Trophoblast cell (in vitro differentiated cells and primary cell): ENCODE results near the gene PRKN.

Experiments
- DNase-seq, 2 donors: peaks; one replicate each; pipeline ENCODE4 v3.0.0-alpha.2; 2016
- H2AFZ ChIP-seq: 2 replicates; pipeline ENCODE4 v1.6.1; 2013; ENCODE audit warnings: low read length, moderate library complexity, mild to moderate bottlenecking; ENCODE audit not compliant: insufficient read depth, poor library complexity
- H2AK5ac ChIP-seq: 2 replicates; pipeline ENCODE4 v1.6.1; 2013; ENCODE audit warnings: mild to moderate bottlenecking, low read length
- H2BK120ac ChIP-seq: 2 replicates; pipeline ENCODE4 v1.6.1; 2013; ENCODE audit warnings: low read length, mild to moderate bottlenecking, moderate library complexity; ENCODE audit not compliant: insufficient read depth, poor library complexity
- H2BK12ac ChIP-seq: 2 replicates; pipeline ENCODE4 v1.6.1; 2013; ENCODE audit warnings: mild to moderate bottlenecking, low read length, moderate library complexity
- H2BK5ac ChIP-seq: 2 replicates; pipeline ENCODE4 v1.6.1; 2013; ENCODE audit warnings: low read length, low read depth, moderate library complexity, mild to moderate bottlenecking; ENCODE audit not compliant: poor library complexity
- H3K14ac ChIP-seq: 2 replicates; pipeline ENCODE4 v1.6.1; 2013; ENCODE audit warnings: mild to moderate bottlenecking, low read length
- H3K18ac ChIP-seq: 2 replicates; pipeline ENCODE4 v1.6.1; 2013; ENCODE audit warnings: mild to moderate bottlenecking, low read length
- H3K23ac ChIP-seq: 2 replicates; pipeline ENCODE4 v1.6.1; 2013; ENCODE audit warnings: low read length
- H3K27ac ChIP-seq: 2 replicates; pipeline ENCODE4 v1.5.1; 2013; ENCODE audit warnings: low read depth, mild to moderate bottlenecking, inconsistent platforms, low read length, moderate library complexity
- H3K27me3 ChIP-seq: 2 replicates; pipeline ENCODE4 v1.6.1; 2013; ENCODE audit warnings: inconsistent platforms, mild to moderate bottlenecking, low read length, moderate library complexity; ENCODE audit not compliant: insufficient read depth
- H3K36me3 ChIP-seq, 2 experiments: 1 replicate in 1 of 2; 2 replicates in 1 of 2; pipeline ENCODE4 v1.6.1; 2013; ENCODE audit warnings: low read length in 2 of 2, mild to moderate bottlenecking in 2 of 2, moderate library complexity in 1 of 2; ENCODE audit not compliant: insufficient read depth in 2 of 2, control insufficient read depth in 1 of 2
- H3K4ac ChIP-seq: 2 replicates; pipeline ENCODE4 v1.6.1; 2013; ENCODE audit warnings: low read depth, mild to moderate bottlenecking, low read length, moderate library complexity
- H3K4me1 ChIP-seq, 2 experiments: 1 replicate in 1 of 2; 2 replicates in 1 of 2; pipeline ENCODE4 v1.6.1; 2013; ENCODE audit warnings: low read length in 2 of 2, mild to moderate bottlenecking in 2 of 2, moderate library complexity in 1 of 2; ENCODE audit not compliant: insufficient read depth in 2 of 2, control insufficient read depth in 1 of 2
- H3K4me2 ChIP-seq: 2 replicates; pipeline ENCODE4 v1.6.1; 2013; ENCODE audit warnings: inconsistent platforms, mild to moderate bottlenecking, low read length, moderate library complexity
- H3K4me3 ChIP-seq: 2 replicates; pipeline ENCODE4 v1.5.1; 2013; ENCODE audit warnings: mild to moderate bottlenecking, low read depth, low read length, inconsistent platforms
- H3K79me1 ChIP-seq: one replicate; pipeline ENCODE4 v1.6.1; 2013; ENCODE audit warnings: low read length
- H3K79me2 ChIP-seq: 2 replicates; pipeline ENCODE4 v1.6.1; 2013; ENCODE audit warnings: low read length, mild to moderate bottlenecking; ENCODE audit not compliant: control insufficient read depth, insufficient read depth, poor library complexity
- H3K9ac ChIP-seq: 2 replicates; pipeline ENCODE4 v1.6.1; 2013; ENCODE audit warnings: mild to moderate bottlenecking, low read length
- H3K9me3 ChIP-seq: 2 replicates; pipeline ENCODE4 v1.6.1; 2013; ENCODE audit warnings: low read depth, mild to moderate bottlenecking, control low read depth, inconsistent platforms, low read length; ENCODE audit not compliant: insufficient read depth
- H4K12ac ChIP-seq: 2 replicates; pipeline ENCODE4 v1.6.1; 2013; ENCODE audit warnings: low read depth, mild to moderate bottlenecking, low read length, moderate library complexity
- H4K8ac ChIP-seq: 2 replicates; pipeline ENCODE4 v1.6.1; 2013; ENCODE audit warnings: low read depth, mild to moderate bottlenecking, low read length, moderate library complexity
- H4K91ac ChIP-seq: one replicate; pipeline ENCODE4 v1.6.1; 2013; ENCODE audit warnings: low read depth, mild to moderate bottlenecking, low read length, moderate library complexity
- WGBS: extraction: QIAGEN DNeasy Blood & Tissue Kit; methylation state at CpG from one replicate; pipeline ENCODE4 v1.1.7; 2013; ENCODE audit warnings: missing lambda C conversion rate; ENCODE audit not compliant: insufficient read length, insufficient coverage; ENCODE audit errors: extremely low coverage; 5-methylcytosine and 5-hydroxymethylcytosine counted together

The PRKN gene

DNA sequence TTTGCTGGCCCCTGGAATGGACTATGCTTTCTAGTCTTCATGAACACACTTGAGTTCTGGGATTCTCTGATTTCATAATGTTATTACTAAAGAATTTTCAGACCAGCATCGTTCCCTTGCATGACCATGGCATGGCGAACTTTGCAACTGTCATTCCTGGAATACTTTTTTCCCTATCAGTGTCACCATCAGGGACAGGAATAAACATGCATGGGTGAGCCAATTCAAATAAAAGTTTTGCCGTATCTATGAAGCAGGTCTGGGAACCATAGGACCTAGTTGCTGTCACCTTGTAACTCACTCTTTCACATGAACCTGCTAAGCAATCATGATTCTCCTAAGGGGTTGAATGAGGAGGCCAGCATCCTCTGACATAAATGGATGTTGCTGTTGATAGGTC is 1385.5 kb downstream of the PRKN start:
- Histone ChIP-seq H4K12ac (no peak overlapping the region), H3K36me3 (no peaks in the 10 kb centered on the region), H3K79me1 (no peaks in the 10 kb centered on the region), H2BK12ac (no peak overlapping the region), H3K27ac (no peak overlapping the region), H3K14ac (no peak overlapping the region), H2AFZ (no peak overlapping the region), H4K91ac (no peak overlapping the region), H3K18ac (no peak overlapping the region), H3K9ac (no peak overlapping the region), H3K9me3 (no peaks in the 10 kb centered on the region), H3K27me3 (no peaks in the 10 kb centered on the region), H2AK5ac (no peak overlapping the region), H2BK5ac (no peak overlapping the region), H3K23ac (no peak overlapping the region), H2BK120ac (no peak overlapping the region), H3K4me1 (no peaks in the 10 kb centered on the region), H3K4me2 (no peak overlapping the region), H3K4ac (no peak overlapping the region), H3K79me2 (no peaks in the 10 kb centered on the region), H4K8ac (no peak overlapping the region), H3K4me3 (no peak overlapping the region)
- no CpG with 5 or more reads among the region's 3 CpGs for WGBS
- peak; percentile 72 to 96 for DNase-seq

DNA sequence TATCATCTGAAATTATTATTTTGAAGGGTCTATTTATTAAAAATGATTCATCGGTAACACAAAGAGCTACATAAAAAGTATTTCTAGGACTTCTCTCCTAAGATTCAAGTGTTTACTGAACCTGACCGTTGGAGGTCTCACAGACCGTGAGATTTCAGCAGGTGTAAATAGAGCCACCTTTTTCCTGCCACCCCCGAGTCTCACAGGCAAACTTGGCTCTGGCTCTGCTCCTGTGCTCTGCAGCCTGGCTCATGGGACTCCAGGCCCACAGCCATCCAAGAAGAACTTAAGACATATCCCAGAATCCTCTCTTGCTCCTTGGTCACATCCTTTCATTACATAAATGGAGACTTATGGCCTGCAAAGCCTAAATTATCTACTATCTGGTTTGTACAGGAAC is 1385.9 kb downstream of the PRKN start:
- no peak overlapping the region for H2AK5ac ChIP-seq
- H3K79me2 ChIP-seq = no peaks in the 10 kb centered on the region
- no peak overlapping the region for H3K9ac ChIP-seq
- WGBS = no CpG with 5 or more reads among the region's 4 CpGs
- no peak overlapping the region for H3K4me3 ChIP-seq
- no peak overlapping the region for H3K23ac ChIP-seq
- H2BK5ac ChIP-seq = no peak overlapping the region
- no peak overlapping the region for H4K8ac ChIP-seq
- no peaks in the 10 kb centered on the region for H3K27me3 ChIP-seq
- H4K91ac ChIP-seq = no peak overlapping the region
- DNase-seq = no peak
- no peak overlapping the region for H2AFZ ChIP-seq
- no peak overlapping the region for H3K18ac ChIP-seq
- no peak overlapping the region for H2BK120ac ChIP-seq
- no peak overlapping the region for H3K27ac ChIP-seq
- no peak overlapping the region for H3K4me2 ChIP-seq
- H3K4me1 ChIP-seq = no peaks in the 10 kb centered on the region
- no peak overlapping the region for H2BK12ac ChIP-seq
- H4K12ac ChIP-seq = no peak overlapping the region
- H3K79me1 ChIP-seq = no peaks in the 10 kb centered on the region
- no peak overlapping the region for H3K14ac ChIP-seq
- H3K36me3 ChIP-seq = no peaks in the 10 kb centered on the region
- no peaks in the 10 kb centered on the region for H3K9me3 ChIP-seq
- H3K4ac ChIP-seq = no peak overlapping the region

DNA sequence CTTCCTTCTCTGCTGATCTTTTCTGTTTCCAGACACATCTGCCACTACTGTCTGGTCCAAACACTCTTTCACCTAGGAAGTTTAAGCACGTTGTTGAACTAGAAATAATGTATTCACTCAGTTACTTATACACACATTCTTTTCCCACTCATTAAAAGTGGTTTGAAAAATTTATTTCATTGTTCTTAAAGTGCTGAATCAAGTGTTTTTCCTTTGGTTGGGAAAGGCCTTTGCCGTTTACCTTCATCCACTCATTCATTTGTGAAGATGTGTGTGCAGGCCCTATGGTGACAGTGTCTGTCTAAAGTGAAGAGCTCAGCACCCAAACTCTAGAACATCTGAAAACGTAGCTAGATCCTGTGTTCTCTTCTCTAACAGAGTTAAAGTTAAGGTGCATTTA is 1389.6 kb downstream of the PRKN start:
- H2BK120ac ChIP-seq = no peak overlapping the region
- no peak overlapping the region for H2AFZ ChIP-seq
- no peaks in the 10 kb centered on the region for H3K4me1 ChIP-seq
- H4K91ac ChIP-seq = no peak overlapping the region
- H3K14ac ChIP-seq = no peak overlapping the region
- no peak overlapping the region for H3K9ac ChIP-seq
- no peak overlapping the region for H3K4ac ChIP-seq
- H3K23ac ChIP-seq = no peak overlapping the region
- H4K12ac ChIP-seq = no peak overlapping the region
- H3K27ac ChIP-seq = no peak overlapping the region
- WGBS = no CpG with 5 or more reads among the region's 3 CpGs
- no peaks in the 10 kb centered on the region for H3K27me3 ChIP-seq
- H3K9me3 ChIP-seq = no peaks in the 10 kb centered on the region
- no peak overlapping the region for H2AK5ac ChIP-seq
- no peak overlapping the region for H2BK5ac ChIP-seq
- no peak overlapping the region for H3K18ac ChIP-seq
- no peaks in the 10 kb centered on the region for H3K79me2 ChIP-seq
- H3K4me3 ChIP-seq = no peak overlapping the region
- no peaks in the 10 kb centered on the region for H3K36me3 ChIP-seq
- H3K79me1 ChIP-seq = no peaks in the 10 kb centered on the region
- no peak overlapping the region for H3K4me2 ChIP-seq
- no peak overlapping the region for H2BK12ac ChIP-seq
- no peak for DNase-seq
- no peak overlapping the region for H4K8ac ChIP-seq

DNA sequence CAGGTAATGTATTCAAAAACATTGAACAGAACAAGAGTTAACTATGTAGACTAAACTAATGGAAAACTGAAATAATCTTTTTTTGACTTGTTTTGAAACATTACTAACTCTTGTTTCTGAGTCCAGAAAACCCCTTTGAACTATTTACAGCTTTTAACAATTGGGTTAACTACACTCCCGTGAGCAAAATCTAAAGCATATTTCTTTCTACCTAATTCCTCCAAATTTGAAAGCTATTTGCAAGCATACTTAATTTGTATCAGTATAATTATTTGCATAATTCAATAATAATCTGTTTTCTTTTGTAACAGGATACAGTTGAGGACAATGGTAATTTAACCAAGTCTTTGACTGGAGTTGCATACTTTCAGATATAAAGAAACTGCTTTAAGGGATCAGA is 1391.1 kb downstream of the PRKN start:
- H3K23ac ChIP-seq = no peak overlapping the region

More for the DNA sequence above, 1391.1 kb downstream of the PRKN start:
- Histone ChIP-seq H2BK5ac (no peak overlapping the region), H2BK120ac (no peak overlapping the region), H2AFZ (no peak overlapping the region), H3K4me2 (no peak overlapping the region), H3K27me3 (no peaks in the 10 kb centered on the region), H3K9ac (no peak overlapping the region), H4K12ac (no peak overlapping the region), H3K9me3 (no peaks in the 10 kb centered on the region), H3K79me1 (no peaks in the 10 kb centered on the region), H3K79me2 (no peaks in the 10 kb centered on the region), H3K14ac (no peak overlapping the region), H3K36me3 (no peaks in the 10 kb centered on the region), H4K91ac (no peak overlapping the region), H2BK12ac (no peak overlapping the region), H3K4me1 (no peaks in the 10 kb centered on the region), H3K4me3 (no peak overlapping the region), H3K27ac (no peak overlapping the region), H3K4ac (no peak overlapping the region), H3K18ac (no peak overlapping the region), H2AK5ac (no peak overlapping the region), H4K8ac (no peak overlapping the region)
- no peak for DNase-seq
- no CpG with 5 or more reads among the region's 1 CpG for WGBS
